Panc1 (cell line): ENCODE results near the gene PADI6. TPM values are rescaled to one million over a fixed set of nuclear protein-coding genes. Genes with fewer than 3 reads are reported as not detected.

ENCODE experiments used
- ATAC-seq: fragments of 200-7000 bp; cut with Tn5 transposase; 2 replicates; pipeline ENCODE4 v1.9.1; 2020; ENCODE audit warnings: mild to moderate bottlenecking, moderate library complexity
- BruUV-seq: library from RNA; stranded (reverse); fragments of 400-500 nt; replicated peaks from 2 replicates; lab custom pipeline; 2021; lab: Mats Ljungman, UMichigan
- CTCF ChIA-PET: fragments of 300-600 bp; sonication (Branson Sonifier 250); formaldehyde crosslinking; loops from one replicate; lab custom pipeline; 2022; ENCODE audit warnings: antibody characterized with exemption; lab: Charles Lee
- POLR2A ChIA-PET: fragments of 300-600 bp; sonication (Branson Sonifier 250); formaldehyde crosslinking; loops from one replicate; lab custom pipeline; 2022; ENCODE audit warnings: antibody characterized with exemption; lab: Charles Lee
- DNase-seq: peaks from one replicate; pipeline ENCODE4 v3.0.0-alpha.2; 2010; ENCODE audit warnings: low read depth, low spot score
- H3K27ac ChIP-seq: 2 replicates; pipeline ENCODE4 v1.5.1; 2011; ENCODE audit warnings: mild to moderate bottlenecking, low read length, inconsistent platforms
- H3K27me3 ChIP-seq: fragments of 200-500 bp; sonication (Bioruptor generic); 2 replicates; pipeline ENCODE4 v1.6.0; 2014; ENCODE audit warnings: low read length, inconsistent platforms; ENCODE audit not compliant: control insufficient read depth, insufficient read depth
- H3K36me3 ChIP-seq: fragments of 200-500 bp; sonication (Bioruptor generic); 2 replicates; pipeline ENCODE4 v1.5.1; 2014; ENCODE audit warnings: inconsistent platforms, mild to moderate bottlenecking, low read length, moderate library complexity; ENCODE audit not compliant: control insufficient read depth, insufficient read depth
- H3K4me1 ChIP-seq: 2 replicates; pipeline ENCODE4 v1.5.1; 2011; ENCODE audit warnings: inconsistent platforms, mild to moderate bottlenecking, low read length, moderate library complexity; ENCODE audit not compliant: control insufficient read depth, insufficient read depth
- H3K4me3 ChIP-seq, 2 experiments: 2 replicates each; pipeline ENCODE4 v1.5.1; 2011 to 2012; ENCODE audit warnings: low read depth in 2 of 2, low read length in 2 of 2, mild to moderate bottlenecking in 2 of 2, inconsistent platforms in 1 of 2, moderate library complexity in 1 of 2
- H3K9me3 ChIP-seq: fragments of 200-500 bp; sonication (Bioruptor generic); 2 replicates; pipeline ENCODE4 v1.5.1; 2014; ENCODE audit warnings: low read depth, mild to moderate bottlenecking, inconsistent platforms, low read length, moderate library complexity; ENCODE audit not compliant: control insufficient read depth, insufficient read depth
- POLR2AphosphoS5 ChIP-seq: IDR thresholded peaks from 2 replicates; pipeline ENCODE4 v1.6.1; 2012; ENCODE audit warnings: mild to moderate bottlenecking, low read depth, low read length, moderate library complexity
- REST ChIP-seq, 2 experiments: IDR thresholded peaks; 2 replicates each; pipeline ENCODE4 v1.6.1; 2011 to 2012; ENCODE audit warnings: low read depth in 2 of 2, control low read depth in 1 of 2, low read length in 1 of 2, mild to moderate bottlenecking in 1 of 2, moderate library complexity in 1 of 2; ENCODE audit not compliant: insufficient read depth in 1 of 2
- SIN3A ChIP-seq: IDR thresholded peaks from 2 replicates; pipeline ENCODE4 v1.6.1; 2012; ENCODE audit warnings: low read depth, mild to moderate bottlenecking, low read length, moderate library complexity, borderline replicate concordance; ENCODE audit not compliant: insufficient read depth
- TCF7L2 ChIP-seq: IDR thresholded peaks from 2 replicates; pipeline ENCODE4 v1.6.1; 2011; ENCODE audit warnings: mild to moderate bottlenecking, low read depth, low read length, inconsistent platforms
- in situ Hi-C: cut with HindIII; loops from 2 replicates; pipeline ENCODE4 v1.10.0; 2016; ENCODE audit warnings: low sequenced_read_pairs, low pct_unique_long_range_greater_than_20kb
- intact Hi-C: fragments of 100-400 bp; cut with micrococcal nuclease; formaldehyde crosslinking; loops from one replicate; pipeline ENCODE4 v1.10.0; 2022; ENCODE audit not compliant: unreplicated experiment
- total RNA-seq: library from RNA; stranded (reverse); gene quantifications from one replicate; pipeline ENCODE4 v1.2.1, GENCODE V29; 2021; ENCODE audit not compliant: unreplicated experiment
- TF ChIP-seq, protein P1 (sequence below): fragments of 450-650 bp; IDR thresholded peaks from 2 replicates; pipeline ENCODE4 v1.5.1; 2017; ENCODE audit warnings: mild to moderate bottlenecking

PADI6 gene
- total RNA-seq, 1 experiment from 2014 or later, result not detected

DNA sequence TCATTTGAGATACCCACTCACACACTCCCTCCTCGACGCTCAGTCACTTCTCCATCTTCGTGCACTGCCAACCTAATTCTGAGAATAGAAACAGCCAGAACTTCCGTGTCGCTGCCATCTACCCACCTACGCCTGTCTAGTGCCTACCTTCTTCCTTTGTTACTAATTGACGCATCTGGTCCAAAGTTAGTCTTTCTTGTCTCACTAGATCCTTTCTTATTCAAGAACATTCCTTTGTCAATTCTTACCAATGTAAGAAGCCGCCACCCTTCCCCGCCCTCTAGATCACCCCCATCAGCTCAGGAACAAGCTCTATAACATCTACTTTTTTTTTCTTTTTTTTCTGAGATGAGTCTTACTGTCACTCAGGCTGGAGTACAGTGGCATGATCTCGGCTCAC is 3.7 kb downstream of the PADI6 start:
- Histone ChIP-seq H3K9me3 (no peaks in the 10 kb centered on the region), H3K27ac (no peak overlapping the region), H3K4me1 (no peaks in the 10 kb centered on the region), H3K4me3 (no peak overlapping the region), H3K27me3 (no peaks in the 10 kb centered on the region), H3K36me3 (no peaks in the 10 kb centered on the region)
- intact Hi-C loops (no loop called here), in situ Hi-C loops (no loop called here)
- DNase-seq, result no peak
- TF ChIP-seq TCF7L2, result no peak
- TF ChIP-seq, protein P1, sequence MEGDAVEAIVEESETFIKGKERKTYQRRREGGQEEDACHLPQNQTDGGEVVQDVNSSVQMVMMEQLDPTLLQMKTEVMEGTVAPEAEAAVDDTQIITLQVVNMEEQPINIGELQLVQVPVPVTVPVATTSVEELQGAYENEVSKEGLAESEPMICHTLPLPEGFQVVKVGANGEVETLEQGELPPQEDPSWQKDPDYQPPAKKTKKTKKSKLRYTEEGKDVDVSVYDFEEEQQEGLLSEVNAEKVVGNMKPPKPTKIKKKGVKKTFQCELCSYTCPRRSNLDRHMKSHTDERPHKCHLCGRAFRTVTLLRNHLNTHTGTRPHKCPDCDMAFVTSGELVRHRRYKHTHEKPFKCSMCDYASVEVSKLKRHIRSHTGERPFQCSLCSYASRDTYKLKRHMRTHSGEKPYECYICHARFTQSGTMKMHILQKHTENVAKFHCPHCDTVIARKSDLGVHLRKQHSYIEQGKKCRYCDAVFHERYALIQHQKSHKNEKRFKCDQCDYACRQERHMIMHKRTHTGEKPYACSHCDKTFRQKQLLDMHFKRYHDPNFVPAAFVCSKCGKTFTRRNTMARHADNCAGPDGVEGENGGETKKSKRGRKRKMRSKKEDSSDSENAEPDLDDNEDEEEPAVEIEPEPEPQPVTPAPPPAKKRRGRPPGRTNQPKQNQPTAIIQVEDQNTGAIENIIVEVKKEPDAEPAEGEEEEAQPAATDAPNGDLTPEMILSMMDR, result no peak
- TF ChIP-seq POLR2AphosphoS5, result no peak
- TF ChIP-seq SIN3A, result no peak
- TF ChIP-seq REST (IDR thresholded peaks at IDR 0.05; ENCODE audit: insufficient read depth in 1 of 2, low read depth in 2 of 2, low read length in 1 of 2), result no peak
- no peak for ATAC-seq
- ChIA-PET CTCF (no interaction called here), POLR2A (no interaction called here)
- no TSS peak for BruUV-seq

DNA sequence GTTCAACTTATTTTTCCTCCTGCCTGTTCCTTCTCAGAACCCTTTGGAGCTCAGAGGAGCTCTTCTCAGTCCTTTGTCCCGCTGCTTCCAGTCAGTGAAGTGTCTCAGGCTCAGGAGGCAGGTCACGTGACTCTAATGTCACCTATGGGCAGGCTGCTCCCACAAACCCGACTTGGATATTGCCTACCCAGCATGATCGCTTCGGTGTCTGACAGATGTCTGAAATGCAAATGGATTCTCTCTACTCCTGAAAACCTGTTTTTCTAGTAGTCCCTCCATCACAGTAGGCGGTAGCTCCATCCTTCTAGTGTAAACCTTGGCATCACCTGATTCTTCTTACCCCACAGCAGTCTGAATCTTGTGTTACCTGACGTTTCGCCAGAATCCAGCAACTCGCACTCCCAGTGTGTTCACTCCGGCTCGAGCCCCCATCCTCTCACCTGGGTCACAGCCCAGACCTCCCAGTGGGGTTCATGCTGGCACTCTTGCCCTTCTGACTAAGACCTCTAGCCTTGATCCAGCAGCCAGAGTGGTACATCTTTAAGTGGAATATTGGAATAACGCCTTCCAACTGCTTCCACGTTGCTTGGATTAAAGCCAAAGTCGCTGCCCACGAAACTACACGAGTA is 5.4 kb downstream of the PADI6 start:
- in situ Hi-C loops, result no loop called here
- no peak for DNase-seq
- CTCF ChIA-PET, result no interaction called here

More for the DNA sequence above, 5.4 kb downstream of the PADI6 start:
- Histone ChIP-seq H3K36me3 (no peaks in the 10 kb centered on the region), H3K27ac (no peak overlapping the region), H3K4me3 (no peak overlapping the region), H3K9me3 (no peaks in the 10 kb centered on the region), H3K4me1 (no peaks in the 10 kb centered on the region), H3K27me3 (no peaks in the 10 kb centered on the region)
- intact Hi-C loops, result no loop called here
- TF ChIP-seq TCF7L2, result no peak
- TF ChIP-seq SIN3A, result no peak
- no peak for TF ChIP-seq POLR2AphosphoS5
- TF ChIP-seq, protein P1, result no peak
- no peak for TF ChIP-seq REST (IDR thresholded peaks at IDR 0.05; ENCODE audit: insufficient read depth in 1 of 2, low read depth in 2 of 2, low read length in 1 of 2)
- ATAC-seq, result no peak
- POLR2A ChIA-PET, result no interaction called here
- no TSS peak for BruUV-seq
